Keratinocyte (primary cell): ENCODE data around the gene RBCK1. TPM values are rescaled to one million over a fixed set of nuclear protein-coding genes. Genes with fewer than 3 reads are reported as not detected.

Experiments
- DNase-seq: peaks from one replicate; pipeline ENCODE4 v3.0.0-alpha.2; 2011; ENCODE audit warnings: low read depth, missing footprints, low spot score
- FAIRE-seq: peaks from 2 replicates; lab custom pipeline; 2011; peaks lifted over from hg19 to GRCh38; lab: Jason Lieb, UNC
- H2AFZ ChIP-seq: 2 replicates; pipeline ENCODE4 v1.6.0; 2012; ENCODE audit warnings: low read length, control low read depth, inconsistent platforms; ENCODE audit not compliant: control insufficient read depth
- H3K27ac ChIP-seq: 2 replicates; pipeline ENCODE4 v1.5.1; 2011; ENCODE audit warnings: low read length; ENCODE audit not compliant: control insufficient read depth, insufficient read depth
- H3K27me3 ChIP-seq: 3 replicates; pipeline ENCODE4 v1.6.0; 2011; ENCODE audit warnings: low read length; ENCODE audit not compliant: control insufficient read depth, insufficient read depth; ENCODE audit errors: extremely low read depth
- H3K36me3 ChIP-seq, 2 experiments: 2 replicates in 1 of 2; 3 replicates in 1 of 2; pipeline ENCODE4 v1.5.1; 2011; ENCODE audit warnings: low read length in 2 of 2, mild to moderate bottlenecking in 1 of 2; ENCODE audit not compliant: control insufficient read depth in 2 of 2, insufficient read depth in 2 of 2; ENCODE audit errors: extremely low read depth in 1 of 2
- H3K4me1 ChIP-seq: 3 replicates; pipeline ENCODE4 v1.5.1; 2011; ENCODE audit warnings: low read length; ENCODE audit not compliant: control insufficient read depth, insufficient read depth; ENCODE audit errors: extremely low read depth
- H3K4me2 ChIP-seq: 3 replicates; pipeline ENCODE4 v1.6.0; 2011; ENCODE audit warnings: low read depth, low read length; ENCODE audit not compliant: control insufficient read depth, insufficient read depth; ENCODE audit errors: extremely low read depth
- H3K4me3 ChIP-seq, 3 experiments: fragments of 200-600 bp in 1 of 3; sonication (generic) in 1 of 3; 2 replicates in 2 of 3; 3 replicates in 1 of 3; pipeline ENCODE4 v1.5.1; 2011 to 2016; ENCODE audit warnings: low read length in 3 of 3, mild to moderate bottlenecking in 3 of 3, control low read depth in 2 of 3, inconsistent platforms in 1 of 3, low read depth in 1 of 3, mixed read lengths in 1 of 3, mixed run types in 1 of 3, moderate library complexity in 1 of 3; ENCODE audit not compliant: control insufficient read depth in 2 of 3, insufficient read depth in 2 of 3; ENCODE audit errors: extremely low read depth in 1 of 3
- H3K79me2 ChIP-seq: 2 replicates; pipeline ENCODE4 v1.6.0; 2012; ENCODE audit warnings: low read length; ENCODE audit not compliant: control insufficient read depth, insufficient read depth
- H3K9ac ChIP-seq: 3 replicates; pipeline ENCODE4 v1.6.0; 2011; ENCODE audit warnings: low read length; ENCODE audit not compliant: control insufficient read depth, insufficient read depth; ENCODE audit errors: extremely low read depth
- H3K9me1 ChIP-seq: 3 replicates; pipeline ENCODE4 v1.6.0; 2011; ENCODE audit warnings: low read length; ENCODE audit not compliant: control insufficient read depth, insufficient read depth; ENCODE audit errors: extremely low read depth
- H3K9me3 ChIP-seq: 2 replicates; pipeline ENCODE4 v1.5.1; 2012; ENCODE audit warnings: low read depth, low read length; ENCODE audit not compliant: control insufficient read depth
- H4K20me1 ChIP-seq: 3 replicates; pipeline ENCODE4 v1.6.0; 2011; ENCODE audit warnings: low read length; ENCODE audit not compliant: control insufficient read depth, insufficient read depth; ENCODE audit errors: extremely low read depth
- CTCF ChIP-seq, 3 experiments: IDR thresholded peaks in 1 of 3; conservative IDR thresholded peaks in 1 of 3; optimal IDR thresholded peaks in 1 of 3; 2 replicates in 2 of 3; 3 replicates in 1 of 3; pipeline versions ENCODE3 to v1.5.1; 2011; ENCODE audit warnings: low read length in 3 of 3, mild to moderate bottlenecking in 3 of 3, moderate library complexity in 2 of 3, control low read depth in 1 of 3, inconsistent platforms in 1 of 3; ENCODE audit not compliant: insufficient read depth in 2 of 3; ENCODE audit errors: extremely low read depth in 1 of 3
- EZH2 ChIP-seq: IDR thresholded peaks from one replicate; pipeline ENCODE4 v1.6.1; 2012; ENCODE audit warnings: inconsistent platforms, mild to moderate bottlenecking, low read length, moderate library complexity
- dilution Hi-C: fragments of 300-500 bp; cut with MboI; formaldehyde crosslinking; loops from one replicate; pipeline ENCODE4 v1.7.0; 2020; ENCODE audit warnings: low sequenced_read_pairs; ENCODE audit not compliant: extremely low pct_ligation_motif_present
- polyA plus RNA-seq, 5 experiments: library from polyadenylated mRNA; depleted of rRNA in 3 of 5; stranded (reverse) in 3 of 5; stranded (forward) in 1 of 5; unstranded in 1 of 5; fragments of >200 nt; gene quantifications; 1 replicate in 1 of 5; 2 replicates in 3 of 5; 3 replicates in 1 of 5; pipeline versions ENCODE4 v1.2.1 to v1.2.3, GENCODE V29; 2011 to 2012; ENCODE audit warnings: missing spikeins in 2 of 5, low read depth in 1 of 5, low replicate concordance in 1 of 5
- small RNA-seq, 3 experiments: library from RNA; depleted of rRNA; stranded (forward); fragments of <200 nt; gene quantifications; one replicate each; pipeline ENCODE3, GENCODE V24; 2012; ENCODE audit warnings: low read depth in 3 of 3, low replicate concordance in 1 of 3; ENCODE audit not compliant: insufficient read length in 3 of 3

RBCK1 gene
- polyA plus RNA-seq, 1 donor (not counting 4 experiments of a cell fraction or from before 2014, with no cell fraction given), result 136 TPM

- H3K27ac ChIP-seq, result no peak overlapping the region
These were observed 73.1 kb downstream of the RBCK1 start for GRCh38 chr20:481167-481566.

More at GRCh38 chr20:481167-481566, 73.1 kb downstream of the RBCK1 start:
- TF ChIP-seq EZH2 (no peak), CTCF (optimal IDR thresholded peaks at IDR 0.05 in 1 of 3, IDR thresholded peaks at IDR 0.05 in 1 of 3, conservative IDR thresholded peaks at IDR 0.05 in 1 of 3; ENCODE audit: extremely low read depth in 1 of 3, insufficient read depth in 2 of 3, low read length in 3 of 3) (no peak)
- dilution Hi-C loops, result no loop called here
- Histone ChIP-seq H3K9me1 (no peaks in the 10 kb centered on the region), H2AFZ (no peak overlapping the region), H4K20me1 (no peaks in the 10 kb centered on the region), H3K4me1 (no peaks in the 10 kb centered on the region), H3K4me3 (no peak overlapping the region), H3K36me3 (peaks cover 31 to 38% of the 10 kb centered on the region in 2 experiments), H3K4me2 (no peak overlapping the region), H3K27me3 (no peaks in the 10 kb centered on the region), H3K79me2 (no peaks in the 10 kb centered on the region), H3K9ac (no peak overlapping the region), H3K9me3 (no peaks in the 10 kb centered on the region)
- FAIRE-seq, result no peak
- DNase-seq, result no peak

Small RNA genes lying within 50 kb of the gene (small RNA-seq; reads per million reads assigned to genes)
- gene RF00019, result 0 reads per million in 3 experiments

Other genes with a start within 250 kb of the RBCK1 start
- not detected in 3 replicates for gene DEFB128, start 218.6 kb upstream of the RBCK1 start, polyA plus RNA-seq
- not detected in 3 replicates for gene DEFB129, start 181.0 kb upstream of the RBCK1 start, polyA plus RNA-seq
- gene DEFB132, start 150.6 kb upstream of the RBCK1 start, polyA plus RNA-seq, result not detected in 3 replicates
- 3.5 to 4.7 TPM (median 3.6 TPM) in 3 replicates for gene C20orf96, start 117.5 kb upstream of the RBCK1 start, polyA plus RNA-seq
- gene ZCCHC3, start 110.7 kb upstream of the RBCK1 start, polyA plus RNA-seq, result 4.9 to 6.8 TPM (median 5.7 TPM) in 3 replicates
- gene SOX12, start 82.7 kb upstream of the RBCK1 start, polyA plus RNA-seq, result 1.4 to 3.5 TPM (median 1.9 TPM) in 3 replicates
- gene NRSN2, start 61.2 kb upstream of the RBCK1 start, polyA plus RNA-seq, result 10.4 to 29.0 TPM (median 14.0 TPM) in 3 replicates
- 52.6 to 68.4 TPM (median 57.6 TPM) in 3 replicates for gene TRIB3, start 27.5 kb upstream of the RBCK1 start, polyA plus RNA-seq
- gene TBC1D20, start 54.2 kb downstream of the RBCK1 start, polyA plus RNA-seq, result 24.5 to 31.1 TPM (median 29.0 TPM) in 3 replicates
- 79.7 to 122 TPM (median 115 TPM) in 3 replicates for gene CSNK2A1, start 135.5 kb downstream of the RBCK1 start, polyA plus RNA-seq
- gene TCF15, start 202.0 kb downstream of the RBCK1 start, polyA plus RNA-seq, result not detected in 3 replicates
- gene SRXN1, start 244.9 kb downstream of the RBCK1 start, polyA plus RNA-seq, result 49.9 to 55.3 TPM (median 51.7 TPM) in 3 replicates